WTC11 (cell line): ENCODE measurements around the gene B4GAT1.

ENCODE experiments used
- CTCF ChIP-seq: fragments of 200-600 bp; IDR thresholded peaks from 2 replicates; pipeline ENCODE4 v1.8.0; 2022; ENCODE audit warnings: antibody characterized with exemption
- E2F1 ChIP-seq: sonication (generic); formaldehyde crosslinking; IDR thresholded peaks from 2 replicates; pipeline ENCODE4 v1.8.0; 2022; ENCODE audit warnings: mild to moderate bottlenecking, missing genetic modification reagents
- ESRRA ChIP-seq: sonication (generic); formaldehyde crosslinking; IDR thresholded peaks from 2 replicates; pipeline ENCODE4 v1.8.1; 2022; ENCODE audit warnings: mild to moderate bottlenecking, missing genetic modification reagents, borderline replicate concordance
- NR2C2 ChIP-seq: sonication (generic); formaldehyde crosslinking; IDR thresholded peaks from 2 replicates; pipeline ENCODE4 v1.8.0; 2022; ENCODE audit warnings: mild to moderate bottlenecking, missing genetic modification reagents

- no peak for TF ChIP-seq CTCF
- TF ChIP-seq E2F1 (CRISPR knock-in tag): no peak
- TF ChIP-seq ESRRA (CRISPR knock-in tag): no peak
- no peak for TF ChIP-seq NR2C2
Measured at GRCh38 chr11:66316849-66317251, 30.6 kb downstream of the B4GAT1 start, which contains the start of gene CD248.
